Measurements from ENCODE around the gene GALK1.

Gene GALK1

GRCh38 chr17:75733471-75733870, 31.5 kb downstream of the GALK1 start:
- intact Hi-C loops (cut with DNase I; ENCODE audit: low total_unique reads) = no loop called here
- H3K9me3 ChIP-seq = no peaks in the 10 kb centered on the region
- H3K27me3 ChIP-seq = peaks cover 0 to 13% of the 10 kb centered on the region in 2 donors
- peaks cover 0 to 86% (median 0%) of the 10 kb centered on the region in 3 donors for H3K36me3 ChIP-seq
- no peaks in the 10 kb centered on the region for H3K4me1 ChIP-seq
- TF ChIP-seq CTCF (IDR thresholded peaks at IDR 0.05) = no peak
- H3K4me3 ChIP-seq = no peak overlapping the region
- H3K27ac ChIP-seq = no peak overlapping the region
- DNase-seq = no peak

GRCh38 chr17:75731716-75732498, 33.1 kb downstream of the GALK1 start:
- TF ChIP-seq CTCF (IDR thresholded peaks at IDR 0.05) = no peak
- no peaks in the 10 kb centered on the region for H3K4me1 ChIP-seq
- H3K27ac ChIP-seq = no peak overlapping the region
- peaks cover 0 to 88% (median 0%) of the 10 kb centered on the region in 3 donors for H3K36me3 ChIP-seq
- no peak for DNase-seq
- no peaks in the 10 kb centered on the region for H3K9me3 ChIP-seq
- peaks cover 0 to 7% of the 10 kb centered on the region in 2 donors for H3K27me3 ChIP-seq
- intact Hi-C loops (cut with DNase I; ENCODE audit: low total_unique reads) = no loop called here
- H3K4me3 ChIP-seq = no peak overlapping the region

- Histone ChIP-seq H3K27me3 (peaks cover 0 to 9% of the 10 kb centered on the region in 2 donors), H3K4me1 (no peaks in the 10 kb centered on the region), H3K4me3 (no peak overlapping the region), H3K36me3 (peaks cover 0 to 85% (median 0%) of the 10 kb centered on the region in 3 donors), H3K27ac (no peak overlapping the region), H3K9me3 (no peaks in the 10 kb centered on the region)
- DNase-seq = no peak
- intact Hi-C loops (cut with DNase I; ENCODE audit: low total_unique reads) = no loop called here
- TF ChIP-seq CTCF (IDR thresholded peaks at IDR 0.05) = no peak
Measured at GRCh38 chr17:75731086-75731715, 33.8 kb downstream of the GALK1 start.

DNA sequence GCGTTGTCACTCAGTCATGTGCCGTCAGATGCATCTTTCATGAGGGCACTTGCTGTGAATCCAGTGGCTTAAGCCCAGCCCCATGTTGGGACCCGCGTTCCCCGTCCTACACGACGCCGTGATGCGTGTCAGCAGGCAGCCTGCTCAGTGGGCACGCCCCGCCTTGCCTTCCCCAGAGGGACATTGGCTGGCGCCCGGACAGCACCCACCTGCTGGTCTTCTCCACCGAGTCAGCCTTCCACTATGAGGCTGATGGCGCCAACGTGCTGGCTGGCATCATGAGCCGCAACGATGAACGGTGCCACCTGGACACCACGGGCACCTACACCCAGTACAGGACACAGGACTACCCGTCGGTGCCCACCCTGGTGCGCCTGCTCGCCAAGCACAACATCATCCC, 34.9 kb downstream of the GALK1 start:
- intact Hi-C loops (cut with DNase I; ENCODE audit: low total_unique reads) = no loop called here
- Histone ChIP-seq H3K36me3 (peaks cover 0 to 87% (median 0%) of the 10 kb centered on the region in 3 donors), H3K9me3 (no peaks in the 10 kb centered on the region), H3K4me3 (no peak overlapping the region), H3K27ac (no peak overlapping the region), H3K4me1 (no peaks in the 10 kb centered on the region), H3K27me3 (peaks cover 0 to 15% of the 10 kb centered on the region in 2 donors)
- no peak for DNase-seq
- no peak for TF ChIP-seq CTCF (IDR thresholded peaks at IDR 0.05)

- no peak for TF ChIP-seq CTCF (IDR thresholded peaks at IDR 0.05)
- Histone ChIP-seq H3K9me3 (no peaks in the 10 kb centered on the region), H3K36me3 (peaks cover 0 to 87% (median 0%) of the 10 kb centered on the region in 3 donors), H3K27me3 (peaks cover 0 to 20% of the 10 kb centered on the region in 2 donors), H3K4me3 (no peak overlapping the region), H3K4me1 (peaks cover 0 to under 1% (median 0%) of the 10 kb centered on the region in 4 donors), H3K27ac (no peak overlapping the region)
- no peak for DNase-seq
- intact Hi-C loops (cut with DNase I; ENCODE audit: low total_unique reads) = no loop called here
Measured at GRCh38 chr17:75729351-75729750, 35.6 kb downstream of the GALK1 start.

Data from tibial artery (tissue), 4 donors.